DND-41 (cell line): ENCODE results near the gene UBE2D2.

Experiments used
- CTCF ChIP-seq: IDR thresholded peaks from 2 replicates; pipeline ENCODE4 v1.5.1; 2012; ENCODE audit warnings: borderline replicate concordance, low read length, moderate library complexity, mild to moderate bottlenecking; ENCODE audit not compliant: poor library complexity, severe bottlenecking; ENCODE audit errors: extremely low read depth
- EZH2 ChIP-seq: IDR thresholded peaks from 3 replicates; pipeline ENCODE4 v1.6.1; 2012; ENCODE audit warnings: borderline replicate concordance, low read depth, mild to moderate bottlenecking, moderate library complexity, low read length, inconsistent platforms; ENCODE audit not compliant: severe bottlenecking

- TF ChIP-seq CTCF (no peak), EZH2 (no peak)
Observed at GRCh38 chr5:139551191-139551889, 9.8 kb upstream of the UBE2D2 start.
